Measurements from ENCODE around the gene FAM219B.
"Not testable (repeated sequence)": the region's sequence is repeated elsewhere in the genome, so short reads cannot be mapped to it uniquely, and the experiment has no call there.

Gene FAM219B, protein sequence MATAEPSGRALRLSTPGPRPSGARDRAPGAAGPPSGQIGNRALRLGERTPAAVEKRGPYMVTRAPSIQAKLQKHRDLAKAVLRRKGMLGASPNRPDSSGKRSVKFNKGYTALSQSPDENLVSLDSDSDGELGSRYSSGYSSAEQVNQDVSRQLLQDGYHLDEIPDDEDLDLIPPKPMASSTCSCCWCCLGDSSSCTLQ

GRCh38 chr15:74906450-74907162 lies at the start of gene FAM219B:
TSS of gene FAM219B (minus strand) at chr15:74906851. CDS start at chr15:74906800, 51 bp downstream.
- DNase-seq = peak; percentile 54 to 88

DNA sequence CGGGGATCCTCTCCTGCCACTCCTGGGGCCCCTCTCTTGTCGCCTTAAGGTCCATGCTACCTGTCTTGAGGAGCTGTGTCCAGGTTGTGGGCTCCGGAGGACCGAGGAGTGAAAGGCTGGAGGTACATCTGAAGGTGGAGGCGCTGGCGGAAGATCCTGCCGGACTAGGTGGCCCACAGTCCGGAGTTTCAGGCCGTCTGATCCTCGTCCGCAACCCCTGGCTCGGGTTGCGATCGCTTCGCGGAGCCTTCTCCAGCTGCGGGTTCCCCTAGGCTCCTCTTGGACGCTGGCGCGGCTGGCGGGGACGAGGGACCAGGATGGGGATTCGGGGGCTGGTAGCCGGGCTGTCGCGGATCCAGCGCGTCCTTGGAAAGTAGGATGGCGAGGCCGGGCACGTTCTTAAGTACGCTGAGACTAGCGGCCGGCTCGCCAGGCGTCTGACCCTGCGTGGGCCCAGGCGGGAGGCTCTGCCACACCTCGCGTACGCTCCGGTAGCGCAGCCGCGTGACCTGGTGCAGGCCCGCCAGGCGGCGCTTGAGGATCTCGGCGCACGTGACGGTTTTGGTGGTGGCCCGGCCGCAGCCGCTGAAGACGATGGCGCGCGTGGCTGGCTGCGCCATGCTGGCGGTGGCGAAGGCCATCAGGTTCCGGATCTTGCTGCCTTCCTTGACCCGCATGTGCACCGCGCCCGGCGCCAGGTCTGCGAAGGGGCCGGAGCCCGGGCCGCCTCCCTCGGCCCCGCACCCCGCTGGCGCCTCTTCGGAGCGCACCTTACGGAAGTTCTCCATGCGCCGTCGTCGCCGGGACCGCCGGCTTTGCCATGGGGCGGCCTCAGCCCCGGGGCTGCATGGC lies 49.4 kb upstream of the FAM219B start:
- DNase-seq = peak in 1 of 2 experiments; percentile 75

GRCh38 chr15:74955017-74955416 lies 48.4 kb upstream of the FAM219B start:
- DNase-seq = no peak

GRCh38 chr15:74954515-74954914 lies 47.9 kb upstream of the FAM219B start:
- DNase-seq = no peak

GRCh38 chr15:74951006-74951405 lies 44.4 kb upstream of the FAM219B start:
- DNase-seq = no peak

DNA sequence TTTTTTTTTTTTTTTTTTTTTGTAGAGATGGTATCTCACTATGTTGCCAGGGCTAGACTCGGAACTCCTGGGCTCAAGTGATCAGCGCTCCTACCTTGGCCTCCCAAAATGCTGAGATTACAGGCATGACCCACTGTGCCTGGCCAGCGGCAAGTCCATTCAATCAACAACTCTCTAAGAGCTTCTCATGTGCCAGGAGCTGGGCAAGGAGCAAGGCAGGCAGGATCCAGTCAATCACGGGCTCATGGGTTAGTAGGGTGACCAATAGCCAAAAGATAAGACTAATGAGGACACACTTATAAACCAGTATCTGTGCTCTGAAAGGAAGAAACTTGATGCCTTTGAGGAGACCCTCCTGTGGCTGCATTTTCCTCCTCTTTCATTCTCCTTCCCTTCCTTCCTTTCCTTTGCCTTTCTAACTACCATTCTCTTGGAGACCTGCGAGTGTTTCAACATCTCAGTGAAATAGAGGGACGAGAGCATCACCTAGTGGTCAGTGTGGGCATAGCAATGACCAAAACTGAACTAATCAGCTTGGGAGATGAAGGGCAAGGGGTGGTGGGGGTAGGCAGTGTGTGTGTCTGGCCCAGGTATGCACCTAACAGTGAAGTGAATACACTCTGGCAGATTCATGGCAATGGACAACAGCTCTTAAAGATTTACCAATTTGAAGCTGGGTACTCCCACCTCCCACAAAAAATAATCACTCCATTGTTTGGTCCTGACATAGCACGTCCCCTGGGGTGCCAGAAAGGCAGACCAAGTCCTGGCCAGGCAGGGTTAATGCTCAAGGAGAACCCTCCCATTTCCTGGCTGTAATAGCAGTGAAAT lies 43.6 kb upstream of the FAM219B start:
- DNase-seq = peak; percentile 26 to 67

DNA sequence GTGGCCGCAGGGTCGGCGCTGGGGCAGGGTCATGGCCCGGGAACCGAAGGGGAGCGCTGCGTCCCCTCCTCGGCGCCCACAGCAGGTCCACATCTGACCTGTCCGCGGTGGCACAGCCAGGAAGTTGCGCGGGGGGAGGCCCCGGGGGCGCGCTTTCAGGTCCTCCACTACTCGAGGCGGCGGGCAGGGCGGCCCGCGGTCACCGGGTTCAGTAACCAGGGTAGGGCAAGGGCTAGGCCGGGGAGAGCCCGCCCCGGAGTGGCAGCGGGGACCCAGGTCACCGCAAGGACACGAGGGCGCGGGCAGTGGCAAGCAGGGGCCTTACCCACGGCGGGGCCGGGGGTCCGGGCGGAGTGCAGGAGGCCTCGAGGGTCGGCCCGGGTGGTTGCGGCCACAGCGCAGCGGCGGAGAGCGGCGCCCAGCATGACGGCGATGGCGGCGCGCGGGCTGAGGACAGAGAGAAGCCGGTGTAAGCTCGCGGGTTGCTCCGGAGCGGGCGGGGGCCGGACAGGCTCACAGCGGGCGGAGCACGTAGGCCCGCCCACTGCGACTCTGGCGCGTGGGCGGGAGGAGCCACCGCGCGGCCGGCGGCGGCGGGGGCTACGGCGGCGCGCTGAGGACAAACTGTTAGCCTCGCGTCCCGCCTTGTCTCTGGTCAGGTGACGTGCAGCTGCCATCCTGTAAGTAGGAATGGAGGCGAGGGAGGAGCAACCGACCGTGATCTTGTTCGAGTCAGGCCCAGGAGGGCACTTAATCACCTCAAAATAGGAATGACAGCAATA lies 31.1 kb upstream of the FAM219B start, which contains the start of gene COX5A:
TSS of gene COX5A (minus strand) at position 484 of the 782 bp plus-strand sequence. CDS start at position 425, 59 bp downstream.
- DNase-seq = peak; percentile 93 to 94

- DNase-seq = no peak
Observed at GRCh38 chr15:74937272-74937589, 30.6 kb upstream of the FAM219B start.

DNA sequence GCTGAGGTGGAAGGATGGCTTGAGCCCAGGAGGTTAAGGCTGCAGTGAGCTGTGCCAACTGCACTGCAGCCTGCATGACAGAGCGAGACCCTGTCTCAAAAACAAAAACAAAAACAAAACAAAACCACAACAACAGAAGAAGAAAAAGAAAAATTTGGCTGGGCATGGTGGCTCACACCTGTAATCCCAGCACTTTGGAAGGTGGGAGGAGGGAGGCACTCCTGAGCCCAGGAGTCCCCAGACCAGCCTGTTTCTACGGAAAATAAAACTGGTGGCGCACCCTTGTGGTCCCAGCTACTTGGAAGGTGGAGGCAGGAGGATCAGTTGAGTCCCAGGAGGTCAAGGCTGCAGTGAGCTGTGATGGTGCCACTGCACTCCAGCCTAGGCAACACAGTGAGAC lies 28.5 kb upstream of the FAM219B start:
- peak in 1 of 2 experiments; percentile 5 for DNase-seq

DNA sequence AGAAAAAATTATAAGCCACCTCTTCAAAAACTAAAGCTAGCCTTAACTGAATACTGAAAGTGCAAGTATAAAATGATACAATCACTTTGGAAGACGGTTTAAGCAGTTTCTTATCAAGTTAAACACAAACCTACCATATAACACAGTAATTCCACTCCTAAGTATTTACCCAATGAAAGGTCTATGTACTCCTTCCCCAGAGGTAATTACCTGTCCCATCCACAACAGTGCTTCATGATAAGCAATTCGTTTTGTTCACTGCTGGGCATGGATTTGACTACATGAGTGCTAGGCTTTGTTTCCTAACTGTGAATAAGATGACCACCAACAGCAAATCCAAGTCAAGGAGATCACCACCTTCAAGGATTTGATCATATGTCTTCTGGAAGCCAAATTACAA lies 26.9 kb upstream of the FAM219B start:
- DNase-seq = no peak

DNA sequence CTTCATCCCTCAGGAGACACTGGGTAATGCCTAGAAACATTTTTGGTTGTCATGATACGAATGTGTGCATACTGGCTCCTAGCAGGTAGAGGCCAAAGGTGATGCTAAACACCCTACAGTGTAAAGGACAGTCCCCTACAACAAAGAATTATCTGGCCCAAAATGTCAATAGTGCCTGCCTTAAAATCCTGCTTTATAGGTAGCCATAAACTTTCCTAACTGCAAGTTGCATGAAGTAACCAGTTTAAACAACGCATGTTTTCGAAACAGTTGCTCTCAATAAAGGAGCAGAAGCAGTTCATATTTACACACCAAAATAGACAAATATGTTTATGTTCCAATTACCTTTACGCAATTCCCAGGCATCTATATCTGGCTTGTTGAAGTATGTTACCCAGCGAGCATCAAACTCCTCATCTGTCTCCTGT lies 22.1 kb upstream of the FAM219B start:
- DNase-seq = no peak

- DNase-seq = no peak
Observed at GRCh38 chr15:74924525-74924924, 17.9 kb upstream of the FAM219B start.

GRCh38 chr15:74920456-74920855 lies 13.8 kb upstream of the FAM219B start:
- DNase-seq = no peak

DNA sequence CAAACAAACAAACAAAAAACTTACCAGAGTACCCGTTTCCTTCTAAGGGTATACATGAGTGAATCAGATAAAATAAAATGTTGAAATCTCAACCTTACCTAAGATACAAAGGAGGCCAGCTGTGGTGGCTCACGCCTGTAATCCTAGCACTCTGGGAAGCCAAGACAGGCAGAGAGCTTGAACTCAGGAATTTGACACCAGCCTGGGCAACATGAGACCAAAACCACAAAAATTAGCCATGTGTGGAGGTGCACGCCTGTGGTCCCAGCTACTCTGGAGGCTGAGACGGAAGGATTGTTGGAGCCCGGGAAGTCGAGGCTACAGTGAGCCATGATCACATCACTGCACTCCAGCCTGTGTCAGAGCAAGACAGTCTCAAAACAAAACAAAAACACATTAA lies 11.0 kb upstream of the FAM219B start:
- DNase-seq = no peak

GRCh38 chr15:74913799-74914198 lies 7.1 kb upstream of the FAM219B start:
- DNase-seq = not testable (repeated sequence)

DNA sequence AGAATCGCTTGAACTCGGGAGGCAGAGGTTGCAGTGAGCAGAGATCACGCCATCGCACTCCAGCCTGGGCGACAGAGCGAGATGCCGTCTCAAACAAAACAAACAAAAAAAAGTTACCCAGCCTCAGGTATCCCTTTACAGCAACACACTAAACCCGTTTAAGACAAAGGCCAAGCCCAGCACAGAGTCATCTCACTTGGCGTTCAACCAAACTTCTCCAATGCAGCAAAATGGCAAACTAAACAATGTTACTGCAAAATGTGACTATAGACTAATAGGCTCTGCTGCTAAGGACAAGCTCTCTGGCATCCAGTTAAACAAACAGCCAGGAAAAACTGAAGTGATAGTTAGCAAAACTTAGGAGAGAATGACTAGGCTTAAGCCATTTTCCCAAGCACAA lies 6.4 kb upstream of the FAM219B start:
- no peak for DNase-seq

DNA sequence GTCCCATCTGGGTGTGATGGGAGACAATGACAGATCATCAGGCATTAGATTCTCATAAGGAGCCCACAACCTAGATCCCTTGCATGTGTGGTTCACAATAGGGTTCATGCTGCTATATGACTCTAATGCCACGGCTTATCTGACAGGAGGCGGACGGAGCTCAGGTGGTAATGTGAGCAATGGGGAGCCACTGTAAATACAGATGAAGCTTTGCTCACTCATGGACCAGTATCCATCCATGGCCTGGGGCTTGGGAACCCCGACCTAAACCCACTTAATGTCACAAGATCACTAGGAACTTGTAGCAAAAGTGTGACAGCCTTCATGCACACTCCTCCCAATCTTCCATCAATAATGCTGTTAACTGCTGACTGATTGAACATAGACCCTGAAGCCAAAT lies 2.0 kb upstream of the FAM219B start:
- DNase-seq = no peak

DNA sequence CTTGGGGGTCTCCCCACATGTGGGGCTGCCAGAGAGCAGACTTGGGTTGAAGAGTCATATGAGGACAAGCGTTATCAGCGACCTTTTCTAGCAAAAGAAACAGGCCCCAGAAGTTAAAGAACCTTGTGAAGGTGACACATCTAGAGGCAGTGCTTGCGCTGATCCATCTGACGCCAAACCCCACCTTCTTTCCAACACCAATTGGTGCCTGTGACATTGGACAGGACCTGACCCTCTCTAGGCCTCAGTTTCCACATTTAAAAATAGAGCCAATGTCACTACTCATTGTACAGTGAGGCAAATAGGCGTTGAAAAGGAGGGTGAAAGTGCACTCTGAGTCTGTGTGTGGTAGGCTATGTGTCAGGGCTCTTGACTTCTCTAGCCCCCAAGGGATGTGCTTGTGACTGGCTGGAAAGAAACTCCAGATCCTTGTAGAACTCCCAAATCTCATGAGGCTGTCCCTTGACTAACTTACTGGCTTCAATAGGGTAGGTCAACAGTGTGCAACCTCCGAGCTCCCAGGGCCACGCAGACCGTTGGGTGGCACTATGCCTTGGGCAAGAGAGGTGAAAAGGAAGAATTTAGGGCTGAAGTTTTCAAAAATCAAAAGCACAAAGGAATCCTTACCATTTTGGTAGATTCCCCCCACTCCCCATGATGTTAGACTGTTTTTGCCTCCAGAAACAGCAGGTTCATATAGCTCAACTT lies 666 bp upstream of the FAM219B start:
- no peak for DNase-seq

GRCh38 chr15:74906067-74906449 lies 593 bp downstream of the FAM219B start:
- DNase-seq = peak in 1 of 2 experiments; percentile 25

- no peak for DNase-seq
Observed at GRCh38 chr15:74904190-74904805, 2.4 kb downstream of the FAM219B start.

GRCh38 chr15:74903676-74904075 lies 3.0 kb downstream of the FAM219B start:
- DNase-seq = no peak
